ENCODE results near the gene ITGAD. TPM values are rescaled to one million over a fixed set of nuclear protein-coding genes. Genes with fewer than 3 reads are reported as not detected.
"Not testable (repeated sequence)": the region's sequence is repeated elsewhere in the genome, so short reads cannot be mapped to it uniquely, and the experiment has no call there.

The ITGAD gene
- total and polyA plus RNA-seq, 11 donors, result 0.41 to 0.80 TPM; not detected in 9

DNA sequence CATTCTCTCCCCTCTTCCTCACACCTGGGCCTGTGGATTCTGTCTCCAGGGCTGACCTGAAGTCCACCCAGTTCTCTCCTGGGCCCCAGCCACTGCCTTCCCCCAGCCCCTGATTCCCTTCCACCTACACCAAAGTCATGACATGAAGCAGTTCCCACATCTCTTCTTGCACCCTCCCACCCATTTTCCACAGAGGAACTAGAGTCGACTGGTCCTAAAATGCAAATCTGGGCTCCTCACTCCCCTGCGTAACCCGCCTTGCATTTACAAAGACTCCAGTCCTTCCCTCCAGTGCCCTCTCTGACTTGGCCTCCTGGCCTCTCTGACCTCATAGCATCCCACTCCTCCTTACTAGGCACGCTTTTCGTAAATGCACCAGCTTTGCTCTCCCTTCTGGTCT is 20.2 kb downstream of the ITGAD start:
- Histone ChIP-seq H3K27ac (no peak overlapping the region), H3K27me3 (peaks cover 0 to 5% (median 0%) of the 10 kb centered on the region in 9 donors), H3K4me1 (no peaks in the 10 kb centered on the region), H3K9me3 (peaks cover 0 to 3% (median 0%) of the 10 kb centered on the region in 12 donors), H3K36me3 (no peaks in the 10 kb centered on the region), H3K4me3 (no peak overlapping the region)
- intact Hi-C loops (cut with DNase I), result no loop called here
- TF ChIP-seq, protein P1, sequence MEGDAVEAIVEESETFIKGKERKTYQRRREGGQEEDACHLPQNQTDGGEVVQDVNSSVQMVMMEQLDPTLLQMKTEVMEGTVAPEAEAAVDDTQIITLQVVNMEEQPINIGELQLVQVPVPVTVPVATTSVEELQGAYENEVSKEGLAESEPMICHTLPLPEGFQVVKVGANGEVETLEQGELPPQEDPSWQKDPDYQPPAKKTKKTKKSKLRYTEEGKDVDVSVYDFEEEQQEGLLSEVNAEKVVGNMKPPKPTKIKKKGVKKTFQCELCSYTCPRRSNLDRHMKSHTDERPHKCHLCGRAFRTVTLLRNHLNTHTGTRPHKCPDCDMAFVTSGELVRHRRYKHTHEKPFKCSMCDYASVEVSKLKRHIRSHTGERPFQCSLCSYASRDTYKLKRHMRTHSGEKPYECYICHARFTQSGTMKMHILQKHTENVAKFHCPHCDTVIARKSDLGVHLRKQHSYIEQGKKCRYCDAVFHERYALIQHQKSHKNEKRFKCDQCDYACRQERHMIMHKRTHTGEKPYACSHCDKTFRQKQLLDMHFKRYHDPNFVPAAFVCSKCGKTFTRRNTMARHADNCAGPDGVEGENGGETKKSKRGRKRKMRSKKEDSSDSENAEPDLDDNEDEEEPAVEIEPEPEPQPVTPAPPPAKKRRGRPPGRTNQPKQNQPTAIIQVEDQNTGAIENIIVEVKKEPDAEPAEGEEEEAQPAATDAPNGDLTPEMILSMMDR (IDR thresholded peaks at IDR 0.05), result no peak
- no peak for TF ChIP-seq POLR2A (IDR thresholded peaks at IDR 0.05)
- DNase-seq (no peak), ATAC-seq (no peak)
- 90 to 94% (median 91%) methylated on average over 5 of the region's 5 CpGs for WGBS, 4 donors

DNA sequence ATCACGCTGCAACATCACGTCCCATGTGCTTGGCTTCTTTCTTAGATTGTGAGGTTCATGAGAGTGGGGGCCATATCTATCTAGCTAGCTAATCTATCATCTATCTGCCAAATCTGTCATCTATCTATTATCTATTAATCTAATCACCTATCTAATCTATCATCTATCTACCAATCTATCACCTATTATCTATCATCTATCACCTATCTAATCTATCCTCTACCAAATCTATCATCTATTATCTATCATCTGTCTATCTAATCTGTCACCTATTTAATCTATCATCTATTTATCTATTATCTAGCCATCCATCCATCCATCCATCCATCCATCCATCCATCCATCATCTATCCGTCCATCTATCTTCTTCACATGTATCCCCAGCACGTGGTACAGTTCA is 20.8 kb downstream of the ITGAD start:
- 79 to 87% (median 83%) methylated on average over 4 of the region's 4 CpGs for whole genome bisulfite sequencing, 4 donors
- TF ChIP-seq, protein P1 (IDR thresholded peaks at IDR 0.05), result no peak
- no peak for TF ChIP-seq POLR2A (IDR thresholded peaks at IDR 0.05)

DNA sequence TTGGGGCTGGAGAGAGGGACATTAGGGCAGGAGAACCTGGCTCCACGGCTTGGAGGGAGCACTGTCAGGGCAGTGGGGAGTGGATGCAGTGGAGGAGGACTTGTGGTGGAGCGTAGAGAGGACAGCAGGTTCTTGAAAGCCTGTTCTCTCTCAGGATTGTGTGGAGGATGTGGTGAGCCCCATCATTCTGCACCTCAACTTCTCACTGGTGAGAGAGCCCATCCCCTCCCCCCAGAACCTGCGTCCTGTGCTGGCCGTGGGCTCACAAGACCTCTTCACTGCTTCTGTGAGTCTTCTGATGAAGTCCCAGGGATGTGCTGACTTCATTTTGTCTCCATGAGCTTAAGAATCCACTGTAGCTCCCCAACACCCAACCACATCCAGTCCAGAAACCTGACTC is 21.6 kb downstream of the ITGAD start:
- 73 to 88% (median 84%) methylated on average over 4 of the region's 4 CpGs for WGBS, 4 donors
- Histone ChIP-seq H3K4me3 (no peak overlapping the region), H3K27me3 (peaks cover 0 to 5% (median 0%) of the 10 kb centered on the region in 9 donors), H3K36me3 (no peaks in the 10 kb centered on the region), H3K9me3 (peaks cover 0 to 3% (median 0%) of the 10 kb centered on the region in 12 donors), H3K4me1 (no peaks in the 10 kb centered on the region), H3K27ac (no peak overlapping the region)
- ATAC-seq, result no peak
- TF ChIP-seq POLR2A (IDR thresholded peaks at IDR 0.05), result no peak
- TF ChIP-seq, protein P1 (IDR thresholded peaks at IDR 0.05), result no peak
- intact Hi-C loops (cut with DNase I), result no loop called here
- no peak for DNase-seq

More for the DNA sequence above, 20.8 kb downstream of the ITGAD start:
- Histone ChIP-seq H3K27me3 (peaks cover 0 to 5% (median 0%) of the 10 kb centered on the region in 9 donors), H3K4me1 (no peaks in the 10 kb centered on the region), H3K9me3 (peaks cover 0 to 3% (median 0%) of the 10 kb centered on the region in 12 donors), H3K27ac (no peak overlapping the region), H3K36me3 (no peaks in the 10 kb centered on the region), H3K4me3 (no peak overlapping the region)
- intact Hi-C loops (cut with DNase I), result no loop called here
- ATAC-seq (no peak), DNase-seq (no peak)

DNA sequence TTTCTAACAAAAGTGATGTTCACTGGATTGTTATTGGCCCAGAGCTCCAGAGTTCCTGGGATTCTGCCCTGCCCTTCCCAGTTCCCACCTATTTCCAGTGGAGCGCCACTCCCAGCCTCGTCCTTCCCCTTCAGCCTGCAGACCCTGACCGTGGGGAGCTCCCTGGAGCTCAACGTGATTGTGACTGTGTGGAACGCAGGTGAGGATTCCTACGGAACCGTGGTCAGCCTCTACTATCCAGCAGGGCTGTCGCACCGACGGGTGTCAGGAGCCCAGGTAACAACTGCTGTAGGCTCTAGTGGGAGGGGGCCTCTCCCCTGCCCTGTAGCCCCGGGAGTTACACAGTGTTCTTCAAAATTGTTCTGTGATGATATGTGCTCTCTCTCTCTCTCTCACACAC is 23.2 kb downstream of the ITGAD start:
- TF ChIP-seq POLR2A (IDR thresholded peaks at IDR 0.05), result no peak
- TF ChIP-seq, protein P1 (IDR thresholded peaks at IDR 0.05), result no peak
- no peak for DNase-seq
- H3K27ac ChIP-seq, result no peak overlapping the region
- WGBS, 4 donors, result 82 to 85% (median 85%) methylated on average over 11 of the region's 11 CpGs
- peaks cover 0 to 3% (median 0%) of the 10 kb centered on the region in 12 donors for H3K9me3 ChIP-seq
- no peaks in the 10 kb centered on the region for H3K36me3 ChIP-seq
- ATAC-seq, result no peak
- no peaks in the 10 kb centered on the region for H3K4me1 ChIP-seq
- H3K4me3 ChIP-seq, result no peak overlapping the region
- intact Hi-C loops (cut with DNase I), result no loop called here
- H3K27me3 ChIP-seq, result peaks cover 0 to 2% (median 0%) of the 10 kb centered on the region in 9 donors

DNA sequence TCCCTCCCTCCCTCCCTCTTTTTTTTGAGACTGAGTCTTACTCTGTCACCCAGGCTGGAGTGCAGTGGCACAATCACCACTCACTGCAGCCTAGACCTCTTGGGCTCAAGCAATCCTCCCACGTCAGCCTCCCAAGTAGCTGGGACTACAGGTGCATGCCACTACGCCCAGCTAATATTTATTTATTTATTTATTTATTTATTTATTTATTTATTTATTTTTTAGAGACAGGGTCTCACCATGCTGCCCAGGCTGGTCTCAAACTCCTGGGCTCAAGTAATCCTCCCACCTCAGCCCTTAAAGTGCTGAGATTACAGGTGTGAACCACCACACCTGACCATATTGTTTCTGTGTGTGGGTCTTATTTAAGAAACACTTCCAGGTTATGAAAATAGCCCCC is 23.9 kb downstream of the ITGAD start:
- H3K9me3 ChIP-seq; H3K36me3 ChIP-seq; H3K27ac ChIP-seq; H3K4me1 ChIP-seq; ATAC-seq; DNase-seq; H3K4me3 ChIP-seq; intact Hi-C loops (cut with DNase I); H3K27me3 ChIP-seq: not testable (repeated sequence)
- 78 to 89% (median 85%) methylated on average over 2 of the region's 2 CpGs for WGBS, 4 donors

All from heart left ventricle (tissue), 16 donors.